Mucosa of descending colon (tissue), 3 donors: Measurements from ENCODE around the gene MARCKSL1. TPM values are rescaled to one million over a fixed set of nuclear protein-coding genes. Genes with fewer than 3 reads are reported as not detected.

Experiments
- ATAC-seq: fragments of 200-7000 bp; cut with Tn5 transposase; one replicate; pipeline ENCODE4 v1.9.1; 2020; ENCODE audit warnings: mild to moderate bottlenecking, moderate library complexity
- DNase-seq, 3 donors: peaks; one replicate each; pipeline ENCODE4 v3.0.0-alpha.2; 2020
- H3K36me3 ChIP-seq: fragments of 200-600 bp; one replicate; pipeline ENCODE4 v1.8.0; 2021; ENCODE audit warnings: low read depth, mild to moderate bottlenecking
- H3K4me1 ChIP-seq: fragments of 200-600 bp; one replicate; pipeline ENCODE4 v1.8.0; 2021; ENCODE audit warnings: low read depth, mild to moderate bottlenecking
- H3K4me3 ChIP-seq: fragments of 200-600 bp; one replicate; pipeline ENCODE4 v1.8.0; 2021; ENCODE audit warnings: mild to moderate bottlenecking
- H3K9me3 ChIP-seq: fragments of 200-600 bp; one replicate; pipeline ENCODE4 v1.8.0; 2021; ENCODE audit warnings: mild to moderate bottlenecking
- intact Hi-C, 2 donors: fragments of 100-400 bp; cut with DNase I in 1 of 2; cut with micrococcal nuclease in 1 of 2; formaldehyde crosslinking; loops; one replicate each; pipeline versions ENCODE4 v1.11.0 to v1.11.1; 2022; cut with DNase I, micrococcal nuclease
- total RNA-seq, 3 donors: library from RNA; stranded (reverse); fragmentation: NEBNext Ultra II Directional in 2 of 3; extraction: Animal tissue kit (Norgen Biotek cat#: 25700) in 2 of 3; gene quantifications; one replicate each; pipeline versions ENCODE4 v1.2.1 to v1.2.4, GENCODE V29; 2021 to 2023
- TF ChIP-seq, protein P1 (sequence below): fragments of 200-600 bp; IDR thresholded peaks from one replicate; pipeline ENCODE4 v1.8.0; 2022; ENCODE audit warnings: antibody characterized with exemption, mild to moderate bottlenecking
- donor health status: DM: no; HTN: no; CAD: no; lungs with moderate emphysema.
- donor health status: DM: no; HTN: no; CAD: no.
- donor health status: DM: no; HTN: yes; CAD: no.

MARCKSL1 gene
- total RNA-seq, 3 donors from 2014 or later = 37.0 to 149 (median 140) TPM

DNA sequence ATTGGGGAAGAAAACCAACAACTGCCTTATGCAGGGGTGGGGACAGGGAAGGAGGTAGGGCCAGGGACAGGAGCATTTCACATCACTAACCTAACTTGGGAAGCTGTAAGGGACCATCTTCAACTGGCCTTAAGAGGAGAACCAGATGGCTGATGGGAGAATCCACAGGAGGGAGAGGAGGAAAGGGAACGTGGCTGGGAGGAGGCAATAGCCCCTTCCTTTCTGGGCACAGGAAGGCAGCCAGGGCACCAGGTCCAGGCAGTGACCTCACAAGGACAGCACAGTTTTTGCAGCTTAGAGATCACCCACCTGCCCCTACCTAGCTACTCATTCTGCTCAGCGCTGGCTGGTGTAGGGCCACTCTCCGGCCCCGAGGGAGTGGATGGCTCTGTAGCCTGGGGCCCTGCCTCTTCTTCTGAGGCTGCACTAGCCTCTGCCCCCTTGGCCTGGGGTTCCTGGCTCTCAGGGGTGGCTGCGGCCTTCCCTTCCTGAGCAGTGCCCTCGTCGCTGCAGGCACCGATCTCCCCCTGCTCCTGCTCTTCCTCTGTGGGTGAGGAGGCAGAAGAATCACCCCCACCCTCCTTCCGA is 1.7 kb downstream of the MARCKSL1 start:
- TF ChIP-seq, protein P1, sequence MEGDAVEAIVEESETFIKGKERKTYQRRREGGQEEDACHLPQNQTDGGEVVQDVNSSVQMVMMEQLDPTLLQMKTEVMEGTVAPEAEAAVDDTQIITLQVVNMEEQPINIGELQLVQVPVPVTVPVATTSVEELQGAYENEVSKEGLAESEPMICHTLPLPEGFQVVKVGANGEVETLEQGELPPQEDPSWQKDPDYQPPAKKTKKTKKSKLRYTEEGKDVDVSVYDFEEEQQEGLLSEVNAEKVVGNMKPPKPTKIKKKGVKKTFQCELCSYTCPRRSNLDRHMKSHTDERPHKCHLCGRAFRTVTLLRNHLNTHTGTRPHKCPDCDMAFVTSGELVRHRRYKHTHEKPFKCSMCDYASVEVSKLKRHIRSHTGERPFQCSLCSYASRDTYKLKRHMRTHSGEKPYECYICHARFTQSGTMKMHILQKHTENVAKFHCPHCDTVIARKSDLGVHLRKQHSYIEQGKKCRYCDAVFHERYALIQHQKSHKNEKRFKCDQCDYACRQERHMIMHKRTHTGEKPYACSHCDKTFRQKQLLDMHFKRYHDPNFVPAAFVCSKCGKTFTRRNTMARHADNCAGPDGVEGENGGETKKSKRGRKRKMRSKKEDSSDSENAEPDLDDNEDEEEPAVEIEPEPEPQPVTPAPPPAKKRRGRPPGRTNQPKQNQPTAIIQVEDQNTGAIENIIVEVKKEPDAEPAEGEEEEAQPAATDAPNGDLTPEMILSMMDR = no peak
- Histone ChIP-seq H3K4me3 (no peak overlapping the region), H3K36me3 (no peaks in the 10 kb centered on the region), H3K9me3 (no peaks in the 10 kb centered on the region), H3K4me1 (peaks cover 36% of the 10 kb centered on the region)
- intact Hi-C loops = no loop called here
- DNase-seq = peak in 1 of 3 donors; percentile 52
- ATAC-seq = peak; percentile 2

DNA sequence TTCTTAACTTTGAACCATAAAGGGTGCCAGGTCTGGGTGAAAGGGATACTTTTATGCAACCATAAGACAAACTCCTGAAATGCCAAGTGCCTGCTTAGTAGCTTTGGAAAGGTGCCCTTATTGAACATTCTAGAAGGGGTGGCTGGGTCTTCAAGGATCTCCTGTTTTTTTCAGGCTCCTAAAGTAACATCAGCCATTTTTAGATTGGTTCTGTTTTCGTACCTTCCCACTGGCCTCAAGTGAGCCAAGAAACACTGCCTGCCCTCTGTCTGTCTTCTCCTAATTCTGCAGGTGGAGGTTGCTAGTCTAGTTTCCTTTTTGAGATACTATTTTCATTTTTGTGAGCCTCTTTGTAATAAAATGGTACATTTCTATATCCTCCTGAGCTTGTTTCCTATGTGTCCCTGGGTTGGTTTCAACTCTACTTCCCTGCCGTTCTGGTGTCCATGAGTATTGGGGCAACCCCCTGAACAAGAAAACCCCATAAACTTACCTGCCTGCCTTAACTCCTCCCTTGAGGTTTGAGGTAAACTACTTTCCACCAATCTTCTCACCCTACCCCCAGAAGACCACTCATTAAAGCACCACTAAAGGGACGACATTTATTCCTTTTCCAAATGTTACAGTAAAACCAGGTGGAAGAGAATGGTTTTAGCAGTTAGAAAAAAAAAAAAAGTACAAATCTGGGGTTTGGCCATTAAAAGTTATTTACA is 2.6 kb downstream of the MARCKSL1 start:
- Histone ChIP-seq H3K9me3 (no peaks in the 10 kb centered on the region), H3K36me3 (no peaks in the 10 kb centered on the region), H3K4me3 (no peak overlapping the region), H3K4me1 (peaks cover 30% of the 10 kb centered on the region)
- ATAC-seq = no peak
- intact Hi-C loops = no loop called here
- TF ChIP-seq, protein P1 = no peak
- DNase-seq = no peak

DNA sequence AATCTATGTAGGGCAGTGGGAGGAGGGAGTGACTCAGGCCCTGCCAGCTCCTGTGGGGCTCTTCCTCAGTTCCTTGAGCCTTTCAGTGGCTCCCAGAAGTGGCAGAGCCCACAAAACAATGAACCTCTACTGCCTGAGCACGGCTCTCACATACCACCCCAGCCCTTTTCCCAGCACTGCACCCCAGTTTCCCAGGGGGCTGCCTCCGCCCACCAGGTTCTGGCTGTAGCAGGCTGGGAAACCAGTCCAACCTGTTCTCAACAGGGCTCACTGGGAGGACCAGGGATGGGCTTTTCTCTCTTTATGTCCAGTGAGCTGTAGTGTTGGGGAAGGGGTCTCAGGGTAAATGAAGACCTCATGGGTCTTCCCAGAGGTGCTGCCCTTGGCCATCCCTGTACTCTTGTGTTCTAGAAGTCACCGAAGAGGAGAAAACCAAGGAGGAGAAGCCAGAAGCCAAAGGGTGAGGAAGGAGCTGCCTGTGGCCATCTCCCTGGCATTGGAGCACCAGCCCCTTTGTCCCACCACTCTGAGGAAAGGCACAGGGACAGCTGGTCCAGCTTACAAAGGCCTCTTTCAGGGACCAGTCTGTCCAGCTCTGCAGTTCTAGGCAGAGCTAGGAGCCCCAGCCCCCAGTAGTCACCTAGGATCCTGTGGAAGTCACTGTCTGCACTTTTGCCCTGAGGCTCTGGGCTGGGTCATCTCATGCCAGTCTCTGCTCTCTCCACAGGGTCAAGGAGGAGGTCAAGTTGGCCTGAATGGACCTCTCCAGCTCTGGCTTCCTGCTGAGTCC is 3.5 kb downstream of the MARCKSL1 start:
- H3K4me3 ChIP-seq = no peak overlapping the region
- peak in 2 of 3 donors; percentile 36 to 60 for DNase-seq
- TF ChIP-seq, protein P1 = no peak
- H3K36me3 ChIP-seq = no peaks in the 10 kb centered on the region
- intact Hi-C loops = no loop called here
- no peaks in the 10 kb centered on the region for H3K9me3 ChIP-seq
- peaks cover 25% of the 10 kb centered on the region for H3K4me1 ChIP-seq
- ATAC-seq = no peak

DNA sequence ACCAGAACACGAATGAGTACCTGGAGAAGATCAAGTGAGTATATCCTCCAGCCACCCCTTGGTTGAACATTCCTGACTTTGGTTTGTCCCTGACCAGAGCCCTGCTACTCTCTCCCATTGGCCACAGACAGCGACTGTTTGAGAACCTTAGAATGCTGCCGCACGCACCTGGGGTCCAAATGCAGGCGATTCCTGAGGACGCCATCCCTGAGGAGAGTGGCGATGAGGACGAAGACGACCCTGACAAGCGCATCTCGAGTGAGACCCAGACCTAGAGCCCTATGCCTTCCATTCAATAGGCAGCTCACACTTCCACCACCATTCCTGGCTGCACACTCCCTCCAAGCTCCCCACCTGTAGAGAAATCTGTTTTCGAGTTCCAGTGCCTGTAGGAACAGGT is 4.5 kb downstream of the MARCKSL1 start:
- TF ChIP-seq, protein P1 = no peak
- ATAC-seq (no peak), DNase-seq (peak in 1 of 3 donors; percentile 29)
- H3K4me3 ChIP-seq = no peak overlapping the region
- intact Hi-C loops = no loop called here
- no peaks in the 10 kb centered on the region for H3K9me3 ChIP-seq
- H3K36me3 ChIP-seq = no peaks in the 10 kb centered on the region
- H3K4me1 ChIP-seq = peaks cover 23% of the 10 kb centered on the region

DNA sequence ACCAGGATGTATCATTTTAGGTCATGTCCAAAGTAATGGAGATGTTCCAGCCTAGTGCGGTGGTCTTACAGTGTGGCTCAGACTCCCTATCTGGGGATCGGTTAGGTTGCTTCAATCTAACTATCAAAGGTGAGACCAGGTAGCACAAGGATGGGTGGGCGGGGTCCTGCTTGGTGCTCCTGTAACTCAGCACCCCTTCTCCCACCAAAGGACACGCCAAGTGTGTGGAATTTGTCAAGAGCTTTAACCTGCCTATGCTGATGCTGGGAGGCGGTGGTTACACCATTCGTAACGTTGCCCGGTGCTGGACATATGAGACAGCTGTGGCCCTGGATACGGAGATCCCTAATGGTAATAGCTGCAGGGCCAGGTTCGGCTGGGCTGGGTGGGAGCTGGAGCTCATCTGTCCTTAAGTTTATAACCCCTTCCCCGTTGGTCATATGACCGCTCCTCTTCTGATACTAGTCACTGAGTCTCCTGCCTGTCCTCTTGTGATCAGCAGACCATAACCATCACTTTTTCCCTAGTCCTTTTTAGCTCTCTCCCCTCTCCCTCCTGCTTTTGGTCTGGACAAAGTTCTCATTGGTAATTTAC is 5.4 kb downstream of the MARCKSL1 start:
- intact Hi-C loops = no loop called here
- no peaks in the 10 kb centered on the region for H3K36me3 ChIP-seq
- ATAC-seq (no peak), DNase-seq (peak in 1 of 3 donors; percentile 35)
- H3K4me3 ChIP-seq = no peak overlapping the region
- TF ChIP-seq, protein P1 = no peak
- H3K9me3 ChIP-seq = no peaks in the 10 kb centered on the region
- peaks cover 21% of the 10 kb centered on the region for H3K4me1 ChIP-seq
